ENCODE measurements around the gene SLC35G6. TPM values are rescaled to one million over a fixed set of nuclear protein-coding genes. Genes with fewer than 3 reads are reported as not detected.
"Not testable (repeated sequence)": the region's sequence is repeated elsewhere in the genome, so short reads cannot be mapped to it uniquely, and the experiment has no call there.

SLC35G6 gene
- total RNA-seq: not detected

DNA sequence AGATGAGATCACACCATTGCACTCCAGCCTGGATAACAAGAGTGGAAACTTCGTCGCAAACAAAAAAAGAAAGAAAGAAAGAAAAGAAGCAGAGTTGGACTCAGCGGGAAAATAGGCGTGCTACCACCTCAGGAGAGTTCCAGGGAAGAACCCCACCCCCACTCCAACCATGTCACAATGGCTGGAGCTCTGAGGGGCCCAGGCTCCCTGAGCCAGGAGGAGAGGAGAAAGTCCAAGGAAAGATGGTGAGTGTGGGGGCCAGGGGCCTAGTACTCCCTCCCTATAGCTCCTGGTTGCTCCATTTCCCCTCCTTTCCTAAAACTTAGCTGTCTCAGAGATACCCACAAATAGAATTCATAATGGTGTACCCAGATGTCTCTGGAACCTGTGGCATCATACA lies at the start of gene SLC35G6:
Gene SLC35G6 (plus strand): TSS at position 172 of the 400 bp plus-strand sequence. CDS start 71 bp downstream, at position 243.
- not testable (repeated sequence) for H3K9me3 ChIP-seq (ENCODE audit: low read depth, low read length); H3K4me3 ChIP-seq (ENCODE audit: low read length); H3K27me3 ChIP-seq (ENCODE audit: insufficient read depth, low read length)
- H3K4me1 ChIP-seq (ENCODE audit: insufficient read depth, low read length): peaks cover 64% of the 10 kb centered on the region

DNA sequence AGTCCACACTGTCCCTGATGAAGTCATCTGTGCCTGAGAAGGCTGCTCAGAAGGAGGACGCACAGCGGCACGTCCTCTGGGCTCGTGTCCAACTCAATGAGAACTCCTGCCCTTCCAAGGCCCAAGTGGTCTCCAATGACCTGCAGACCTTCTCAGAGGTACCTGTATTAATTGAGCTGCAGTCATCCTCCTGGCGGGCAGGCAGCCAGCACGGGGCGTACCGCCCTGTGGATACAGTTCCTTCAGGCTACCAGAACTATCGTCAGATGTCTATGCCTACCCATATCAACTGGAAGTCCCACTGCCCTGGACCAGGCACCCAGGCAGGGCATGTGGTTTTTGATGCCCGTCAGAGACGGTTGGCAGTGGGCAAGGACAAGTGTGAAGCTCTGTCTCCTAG lies 49.0 kb upstream of the SLC35G6 start:
- peaks cover 18% of the 10 kb centered on the region for H3K4me1 ChIP-seq (ENCODE audit: insufficient read depth, low read length)
- no peak overlapping the region for H3K4me3 ChIP-seq (ENCODE audit: low read length)
- H3K9me3 ChIP-seq (ENCODE audit: low read depth, low read length): no peaks in the 10 kb centered on the region
- no peaks in the 10 kb centered on the region for H3K27me3 ChIP-seq (ENCODE audit: insufficient read depth, low read length)

DNA sequence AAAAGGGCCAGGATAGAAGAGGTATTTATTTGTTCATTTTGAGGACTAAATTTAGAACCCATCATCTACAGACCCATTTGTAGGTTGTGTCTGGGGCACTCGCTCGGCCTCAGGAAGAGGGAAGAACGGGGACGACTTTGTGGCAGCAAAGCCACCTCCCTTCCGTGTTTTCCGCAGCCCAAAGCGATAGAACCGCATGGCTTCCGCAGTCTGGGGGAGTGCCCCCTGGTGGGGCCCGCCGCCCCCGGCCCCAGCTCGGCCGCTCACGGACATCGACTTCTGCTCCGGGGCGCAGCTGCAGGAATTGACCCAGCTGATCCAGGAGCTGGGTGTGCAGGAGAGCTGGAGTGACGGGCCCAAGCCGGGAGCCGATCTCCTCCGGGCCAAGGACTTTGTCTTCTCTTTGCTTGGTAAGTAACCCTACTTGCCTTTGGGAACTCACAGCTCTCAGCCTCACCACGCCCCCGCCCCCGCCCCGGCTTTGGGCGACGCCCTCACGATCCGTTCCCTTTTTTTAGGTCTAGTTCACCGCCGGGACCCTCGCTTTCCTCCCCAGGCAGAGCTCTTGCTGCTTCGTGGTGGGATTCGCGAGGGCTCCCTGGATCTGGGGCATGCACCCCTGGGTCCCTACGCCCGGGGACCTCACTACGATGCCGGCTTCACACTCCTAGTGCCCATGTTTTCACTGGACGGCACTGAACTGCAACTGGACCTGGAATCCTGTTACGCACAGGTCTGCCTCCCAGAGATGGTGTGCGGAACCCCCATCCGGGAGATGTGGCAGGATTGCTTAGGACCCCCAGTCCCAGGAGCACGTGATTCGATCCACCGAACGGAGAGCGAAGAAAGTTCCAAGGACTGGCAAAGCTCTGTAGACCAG lies 45.3 kb upstream of the SLC35G6 start:
- Histone ChIP-seq H3K9me3 (ENCODE audit: low read depth, low read length) (no peaks in the 10 kb centered on the region), H3K4me3 (ENCODE audit: low read length) (peak overlapping the region; percentile 44), H3K4me1 (ENCODE audit: insufficient read depth, low read length) (peaks cover 53% of the 10 kb centered on the region), H3K27me3 (ENCODE audit: insufficient read depth, low read length) (peaks cover 24% of the 10 kb centered on the region)

DNA sequence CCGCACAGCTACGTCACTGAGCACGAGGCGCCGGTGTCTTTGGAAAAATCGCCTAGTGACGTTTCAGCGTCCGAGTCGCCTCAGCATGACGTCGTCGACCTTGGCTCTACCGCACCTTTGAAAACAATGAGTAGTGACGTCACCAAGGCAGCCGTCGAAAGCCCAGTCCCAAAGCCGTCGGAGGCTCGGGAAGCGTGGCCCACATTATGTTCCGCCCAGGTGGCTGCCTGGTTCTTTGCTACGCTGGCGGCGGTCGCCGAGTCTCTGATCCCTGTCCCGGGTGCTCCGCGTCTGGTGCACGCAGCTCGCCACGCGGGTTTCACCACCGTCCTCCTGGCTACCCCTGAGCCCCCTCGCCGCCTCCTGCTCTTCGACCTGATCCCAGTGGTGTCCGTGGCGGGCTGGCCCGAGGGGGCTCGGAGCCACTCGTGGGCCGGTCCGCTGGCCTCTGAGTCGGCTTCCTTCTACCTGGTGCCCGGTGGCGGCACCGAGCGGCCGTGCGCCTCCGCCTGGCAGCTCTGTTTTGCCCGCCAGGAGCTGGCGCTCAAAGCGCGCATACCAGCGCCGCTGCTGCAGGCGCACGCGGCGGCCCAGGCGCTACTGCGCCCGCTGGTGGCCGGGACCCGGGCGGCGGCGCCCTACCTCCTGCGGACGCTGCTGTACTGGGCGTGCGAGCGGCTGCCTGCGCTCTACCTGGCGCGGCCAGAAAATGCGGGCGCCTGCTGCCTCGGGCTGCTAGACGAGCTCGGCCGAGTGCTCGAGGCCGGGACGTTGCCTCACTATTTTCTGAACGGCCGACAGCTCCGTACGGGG lies 44.5 kb upstream of the SLC35G6 start:
- Histone ChIP-seq H3K4me1 (ENCODE audit: insufficient read depth, low read length) (peaks cover 55% of the 10 kb centered on the region), H3K9me3 (ENCODE audit: low read depth, low read length) (no peaks in the 10 kb centered on the region), H3K27me3 (ENCODE audit: insufficient read depth, low read length) (peaks cover 32% of the 10 kb centered on the region), H3K4me3 (ENCODE audit: low read length) (peak overlapping the region; percentile 44)

DNA sequence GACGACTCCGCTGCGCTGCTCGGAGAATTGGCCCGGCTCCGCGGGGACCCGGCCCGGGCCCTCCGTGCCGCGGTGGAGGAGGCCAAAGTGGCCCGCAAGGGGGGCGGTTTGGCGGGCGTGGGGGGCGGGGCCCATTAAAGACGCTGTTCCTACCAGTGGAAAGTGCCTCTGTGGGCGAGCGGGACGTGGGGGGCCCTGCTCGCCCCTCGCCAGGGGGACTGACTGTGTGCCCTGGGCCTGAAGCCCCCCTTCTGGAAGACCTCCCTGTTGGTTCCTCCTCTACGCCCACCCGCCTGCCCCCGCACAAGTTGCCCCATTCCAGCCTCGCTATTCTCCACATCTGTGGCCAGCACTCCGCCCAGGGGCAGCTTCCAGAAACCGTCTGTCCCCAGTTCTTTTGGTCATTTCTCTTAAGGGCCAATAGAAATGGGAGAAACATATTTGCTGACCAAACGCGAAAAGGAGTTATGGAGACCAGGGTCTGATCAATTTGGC lies 43.8 kb upstream of the SLC35G6 start:
- H3K4me1 ChIP-seq (ENCODE audit: insufficient read depth, low read length): peaks cover 55% of the 10 kb centered on the region
- H3K27me3 ChIP-seq (ENCODE audit: insufficient read depth, low read length): peaks cover 36% of the 10 kb centered on the region
- H3K9me3 ChIP-seq (ENCODE audit: low read depth, low read length): no peaks in the 10 kb centered on the region
- H3K4me3 ChIP-seq (ENCODE audit: low read length): no peak overlapping the region

DNA sequence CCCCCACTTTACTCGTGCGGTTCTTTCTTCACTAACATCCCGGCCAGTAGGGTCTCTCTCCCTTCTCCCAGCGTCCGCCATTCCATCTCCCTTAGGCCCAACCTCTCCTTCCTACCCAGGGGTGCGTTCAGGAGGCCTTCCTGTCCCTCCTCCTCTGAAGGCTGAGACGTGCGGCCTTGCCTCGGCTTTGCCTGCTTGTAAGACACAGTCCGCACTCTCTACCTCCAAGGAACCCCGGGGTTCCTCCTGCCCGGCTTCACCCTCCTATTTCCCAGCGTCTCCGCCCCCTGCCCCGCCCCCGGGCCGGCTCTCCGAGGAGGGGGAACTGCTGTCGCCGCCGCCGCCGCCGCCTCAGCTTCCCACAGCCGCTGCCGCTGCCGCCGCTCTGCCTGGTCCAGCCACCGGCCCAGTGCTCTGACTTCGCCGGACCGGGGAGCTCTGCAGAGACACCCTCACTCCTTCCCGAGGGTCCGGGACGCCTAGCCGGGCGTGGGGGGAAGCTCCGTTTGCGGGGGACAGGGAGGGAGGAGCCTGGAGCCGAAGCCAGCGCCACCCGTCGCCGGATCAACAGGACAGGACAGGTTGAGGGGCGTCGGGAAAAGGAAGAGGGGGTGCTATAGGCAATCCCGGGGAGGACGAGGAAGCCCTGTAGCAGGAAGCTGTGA lies 43.2 kb upstream of the SLC35G6 start:
- H3K9me3 ChIP-seq (ENCODE audit: low read depth, low read length): no peaks in the 10 kb centered on the region
- peak overlapping the region; percentile 9 for H3K4me3 ChIP-seq (ENCODE audit: low read length)
- H3K4me1 ChIP-seq (ENCODE audit: insufficient read depth, low read length): peaks cover 55% of the 10 kb centered on the region
- H3K27me3 ChIP-seq (ENCODE audit: insufficient read depth, low read length): peaks cover 38% of the 10 kb centered on the region

DNA sequence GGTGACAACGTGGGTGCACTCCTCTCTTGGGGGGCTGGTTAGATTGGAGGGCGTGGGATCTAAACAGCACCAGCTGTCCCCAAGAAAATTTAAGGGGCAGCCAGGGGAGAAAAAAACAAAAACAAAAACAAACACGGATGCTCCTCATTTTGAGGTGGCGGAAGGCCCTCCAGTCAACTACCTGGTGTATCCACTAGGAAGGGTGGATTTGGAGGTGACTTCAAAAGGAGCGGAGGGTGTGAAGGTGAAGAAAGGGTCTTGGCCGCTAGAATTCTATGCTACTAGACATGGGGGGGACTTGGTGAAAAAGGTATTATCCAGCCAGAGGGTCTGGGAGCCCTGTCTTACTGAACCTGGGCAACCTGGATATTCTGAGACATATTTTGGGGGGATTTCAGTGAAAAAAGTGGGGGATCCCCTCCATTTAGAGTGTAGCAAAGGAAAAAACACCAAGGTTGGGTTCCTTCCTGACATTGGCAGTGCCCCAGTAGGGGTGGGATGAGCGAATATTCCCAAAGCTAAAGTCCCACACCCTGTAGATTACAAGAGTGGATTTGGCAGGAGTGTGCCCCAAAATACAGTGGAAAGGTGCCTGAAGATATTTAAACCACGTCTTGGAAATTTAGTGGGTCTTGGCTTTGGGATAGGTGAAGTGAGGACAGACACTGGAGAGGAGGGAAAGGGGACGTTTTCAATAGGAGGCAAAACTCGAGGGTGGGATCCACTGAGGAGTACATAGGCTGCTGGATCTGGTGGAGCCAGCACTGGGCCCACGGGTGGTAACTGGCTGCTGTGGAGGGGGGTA lies 42.4 kb upstream of the SLC35G6 start:
- Histone ChIP-seq H3K9me3 (ENCODE audit: low read depth, low read length) (no peaks in the 10 kb centered on the region), H3K27me3 (ENCODE audit: insufficient read depth, low read length) (peaks cover 39% of the 10 kb centered on the region), H3K4me3 (ENCODE audit: low read length) (no peak overlapping the region), H3K4me1 (ENCODE audit: insufficient read depth, low read length) (peaks cover 55% of the 10 kb centered on the region)

DNA sequence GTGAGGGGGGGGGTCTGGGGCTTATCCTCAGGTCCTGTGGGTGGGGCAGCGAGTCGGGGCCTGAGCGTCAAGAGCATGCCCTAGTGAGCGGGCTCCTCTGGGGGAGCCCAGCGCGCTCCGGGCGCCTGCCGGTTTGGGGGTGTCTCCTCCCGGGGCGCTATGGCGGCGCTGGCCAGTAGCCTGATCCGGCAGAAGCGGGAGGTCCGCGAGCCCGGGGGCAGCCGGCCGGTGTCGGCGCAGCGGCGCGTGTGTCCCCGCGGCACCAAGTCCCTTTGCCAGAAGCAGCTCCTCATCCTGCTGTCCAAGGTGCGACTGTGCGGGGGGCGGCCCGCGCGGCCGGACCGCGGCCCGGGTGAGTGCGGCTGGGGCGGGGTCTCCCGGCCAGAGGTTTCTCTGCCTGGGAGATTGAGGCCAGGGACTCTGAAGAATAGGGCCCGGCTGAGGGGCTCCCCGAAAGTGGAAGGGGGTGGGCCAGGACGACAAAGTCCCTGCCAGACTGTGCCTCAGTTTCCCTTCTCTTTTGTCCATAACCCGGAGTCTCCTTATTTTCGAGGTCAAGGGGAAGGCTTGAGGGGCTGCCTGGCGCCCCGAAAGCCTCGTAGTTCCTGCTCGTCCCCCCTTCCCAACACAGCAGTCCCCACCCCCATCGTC lies 41.7 kb upstream of the SLC35G6 start, which contains the start of gene FGF11:
Gene FGF11 (plus strand): TSS at position 51 of the 651 bp plus-strand sequence. CDS start 109 bp downstream, at position 160.
- Histone ChIP-seq H3K4me3 (ENCODE audit: low read length) (peak within 1 kb of the TSS; percentile 9), H3K9me3 (ENCODE audit: low read depth, low read length) (no peaks in the 10 kb centered on the region), H3K27me3 (ENCODE audit: insufficient read depth, low read length) (peaks cover 46% of the 10 kb centered on the region), H3K4me1 (ENCODE audit: insufficient read depth, low read length) (peaks cover 56% of the 10 kb centered on the region)

DNA sequence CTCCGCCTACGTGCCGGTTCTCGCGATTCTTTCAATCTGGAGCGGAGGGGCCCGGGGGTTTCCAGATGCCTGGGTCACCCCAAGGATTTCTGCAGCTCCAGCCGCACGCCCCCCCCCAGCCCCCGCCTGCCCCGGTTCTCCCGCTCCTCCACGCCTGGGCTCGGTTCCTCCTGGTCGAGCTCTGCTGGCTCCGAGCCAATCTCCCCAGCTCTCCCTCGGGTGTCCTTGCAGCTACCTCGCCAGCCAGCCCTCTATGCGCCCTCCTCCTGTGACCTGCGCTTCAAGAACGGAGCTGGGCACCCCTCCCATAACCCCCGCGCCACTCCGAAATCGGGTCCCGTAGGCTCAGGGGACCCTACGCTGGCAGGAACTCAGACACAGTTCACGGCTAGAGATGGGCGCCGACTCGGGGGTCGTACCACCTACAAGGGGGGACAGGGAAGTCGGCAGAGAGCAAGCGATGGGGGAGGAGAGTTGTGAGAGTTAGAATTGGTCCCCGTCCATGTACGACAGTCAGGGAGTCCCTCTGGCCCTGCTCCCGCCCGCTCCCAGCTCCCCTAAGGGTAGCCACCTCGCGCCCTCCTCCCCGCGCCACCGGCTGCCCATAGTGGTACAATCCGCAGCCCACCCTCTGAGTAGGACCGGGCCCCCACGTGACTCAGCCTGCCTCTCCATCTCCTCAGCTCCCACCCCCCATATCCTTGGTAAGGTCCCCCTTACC lies 41.0 kb upstream of the SLC35G6 start:
- Histone ChIP-seq H3K4me3 (ENCODE audit: low read length) (no peak overlapping the region), H3K27me3 (ENCODE audit: insufficient read depth, low read length) (peaks cover 51% of the 10 kb centered on the region), H3K9me3 (ENCODE audit: low read depth, low read length) (no peaks in the 10 kb centered on the region), H3K4me1 (ENCODE audit: insufficient read depth, low read length) (peaks cover 59% of the 10 kb centered on the region)

DNA sequence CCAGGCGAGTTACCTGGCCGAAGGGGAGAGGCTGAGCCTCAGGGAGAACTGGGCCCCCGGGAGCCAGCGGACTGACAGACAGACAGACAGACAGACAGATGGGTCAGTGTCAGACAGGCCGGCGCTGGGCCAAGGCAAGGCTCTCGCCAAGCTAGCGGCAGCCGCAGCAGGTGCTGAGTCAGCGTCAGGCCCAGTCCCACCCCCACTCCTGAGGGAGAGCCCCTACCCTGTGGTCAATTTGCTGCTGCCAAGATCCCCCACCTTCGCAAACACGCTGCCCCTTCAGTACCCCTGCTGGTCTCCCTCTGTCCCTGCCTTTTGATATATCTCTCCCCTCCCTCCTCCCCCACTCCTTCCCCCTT lies 40.4 kb upstream of the SLC35G6 start:
- Histone ChIP-seq H3K27me3 (ENCODE audit: insufficient read depth, low read length) (peaks cover 56% of the 10 kb centered on the region), H3K9me3 (ENCODE audit: low read depth, low read length) (no peaks in the 10 kb centered on the region), H3K4me3 (ENCODE audit: low read length) (no peak overlapping the region), H3K4me1 (ENCODE audit: insufficient read depth, low read length) (peaks cover 64% of the 10 kb centered on the region)

DNA sequence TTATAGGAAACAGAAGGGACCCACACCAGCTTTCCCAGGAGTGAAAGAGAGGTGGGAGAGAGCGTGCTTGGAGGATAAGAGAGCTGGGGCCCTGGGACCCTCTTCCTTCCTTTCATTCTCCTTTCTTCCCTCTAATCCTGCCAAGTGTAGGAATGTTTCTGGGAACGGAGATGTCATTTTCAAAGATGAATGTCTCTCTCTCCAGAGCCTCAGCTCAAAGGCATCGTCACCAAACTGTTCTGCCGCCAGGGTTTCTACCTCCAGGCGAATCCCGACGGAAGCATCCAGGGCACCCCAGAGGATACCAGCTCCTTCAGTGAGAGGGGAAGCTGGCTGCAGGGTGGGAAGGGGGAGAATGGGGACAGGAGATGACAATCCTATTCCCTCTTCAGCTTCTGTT lies 40.0 kb upstream of the SLC35G6 start:
- Histone ChIP-seq H3K9me3 (ENCODE audit: low read depth, low read length) (no peaks in the 10 kb centered on the region), H3K4me3 (ENCODE audit: low read length) (no peak overlapping the region), H3K4me1 (ENCODE audit: insufficient read depth, low read length) (peaks cover 65% of the 10 kb centered on the region), H3K27me3 (ENCODE audit: insufficient read depth, low read length) (peaks cover 60% of the 10 kb centered on the region)

DNA sequence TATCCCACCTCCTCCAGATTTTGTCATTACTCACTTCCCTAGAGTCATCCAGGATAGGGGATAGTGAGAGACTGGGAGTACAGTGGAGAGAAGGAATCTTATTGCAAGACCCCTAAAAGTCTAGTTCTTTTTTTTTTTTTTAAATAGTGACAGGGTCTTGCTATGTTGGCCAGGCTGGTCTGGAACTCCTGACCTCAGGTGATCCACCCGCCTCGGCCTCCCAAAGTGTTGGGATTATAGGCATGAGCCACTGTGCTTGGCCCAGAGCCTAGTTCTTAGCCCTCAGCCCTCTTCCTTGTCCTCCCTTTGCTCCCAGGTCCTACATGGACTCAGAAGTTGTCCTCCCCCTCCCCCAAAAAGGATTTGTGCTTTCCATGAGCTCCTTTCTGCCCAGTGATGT lies 39.1 kb upstream of the SLC35G6 start:
- Histone ChIP-seq H3K27me3 (ENCODE audit: insufficient read depth, low read length) (peaks cover 67% of the 10 kb centered on the region), H3K9me3 (ENCODE audit: low read depth, low read length) (no peaks in the 10 kb centered on the region), H3K4me3 (ENCODE audit: low read length) (no peak overlapping the region), H3K4me1 (ENCODE audit: insufficient read depth, low read length) (peaks cover 61% of the 10 kb centered on the region)

Measured in mononuclear cell (primary cell).